Epithelial cell of esophagus (primary cell): ENCODE results near the gene TBC1D7.
A peak's percentile ranks its signal among the peaks of the same experiment; 100 is the strongest.

ENCODE experiments used
- DNase-seq: peaks from one replicate; pipeline ENCODE4 v3.0.0; 2010; ENCODE audit warnings: low read depth
- H3K4me3 ChIP-seq: 2 replicates; pipeline ENCODE4 v1.5.1; 2011; ENCODE audit warnings: mild to moderate bottlenecking, low read length, control low read depth
- TF ChIP-seq, protein P1 (sequence below): IDR thresholded peaks from 2 replicates; pipeline ENCODE4 v1.5.1; 2011; ENCODE audit warnings: low read depth, mild to moderate bottlenecking, low read length, control low read depth, inconsistent platforms; ENCODE audit not compliant: insufficient read depth; ENCODE audit errors: missing control alignments

The TBC1D7 gene

DNA sequence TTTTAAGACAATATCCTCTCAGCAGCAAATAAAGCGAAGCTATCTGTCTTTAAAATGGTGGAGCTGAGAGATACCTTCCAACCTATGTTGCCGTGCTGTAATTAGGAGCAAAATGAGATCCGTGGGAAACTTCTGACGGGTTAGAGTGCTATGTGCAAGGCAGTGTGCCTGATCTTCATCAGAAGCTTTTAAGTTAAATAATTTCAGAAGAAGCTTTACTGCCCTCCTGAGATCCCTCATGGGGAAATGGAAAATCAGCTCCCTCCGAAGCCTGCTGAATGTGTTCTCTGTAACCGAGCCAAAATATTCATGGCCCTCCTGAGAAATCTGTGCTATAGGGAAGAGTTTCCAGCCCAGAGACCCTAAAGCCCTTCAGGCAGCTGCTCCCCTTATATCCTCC is 43.7 kb upstream of the TBC1D7 start:
- TF ChIP-seq, protein P1, sequence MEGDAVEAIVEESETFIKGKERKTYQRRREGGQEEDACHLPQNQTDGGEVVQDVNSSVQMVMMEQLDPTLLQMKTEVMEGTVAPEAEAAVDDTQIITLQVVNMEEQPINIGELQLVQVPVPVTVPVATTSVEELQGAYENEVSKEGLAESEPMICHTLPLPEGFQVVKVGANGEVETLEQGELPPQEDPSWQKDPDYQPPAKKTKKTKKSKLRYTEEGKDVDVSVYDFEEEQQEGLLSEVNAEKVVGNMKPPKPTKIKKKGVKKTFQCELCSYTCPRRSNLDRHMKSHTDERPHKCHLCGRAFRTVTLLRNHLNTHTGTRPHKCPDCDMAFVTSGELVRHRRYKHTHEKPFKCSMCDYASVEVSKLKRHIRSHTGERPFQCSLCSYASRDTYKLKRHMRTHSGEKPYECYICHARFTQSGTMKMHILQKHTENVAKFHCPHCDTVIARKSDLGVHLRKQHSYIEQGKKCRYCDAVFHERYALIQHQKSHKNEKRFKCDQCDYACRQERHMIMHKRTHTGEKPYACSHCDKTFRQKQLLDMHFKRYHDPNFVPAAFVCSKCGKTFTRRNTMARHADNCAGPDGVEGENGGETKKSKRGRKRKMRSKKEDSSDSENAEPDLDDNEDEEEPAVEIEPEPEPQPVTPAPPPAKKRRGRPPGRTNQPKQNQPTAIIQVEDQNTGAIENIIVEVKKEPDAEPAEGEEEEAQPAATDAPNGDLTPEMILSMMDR, result no peak
- no peak overlapping the region for H3K4me3 ChIP-seq
- DNase-seq, result no peak

DNA sequence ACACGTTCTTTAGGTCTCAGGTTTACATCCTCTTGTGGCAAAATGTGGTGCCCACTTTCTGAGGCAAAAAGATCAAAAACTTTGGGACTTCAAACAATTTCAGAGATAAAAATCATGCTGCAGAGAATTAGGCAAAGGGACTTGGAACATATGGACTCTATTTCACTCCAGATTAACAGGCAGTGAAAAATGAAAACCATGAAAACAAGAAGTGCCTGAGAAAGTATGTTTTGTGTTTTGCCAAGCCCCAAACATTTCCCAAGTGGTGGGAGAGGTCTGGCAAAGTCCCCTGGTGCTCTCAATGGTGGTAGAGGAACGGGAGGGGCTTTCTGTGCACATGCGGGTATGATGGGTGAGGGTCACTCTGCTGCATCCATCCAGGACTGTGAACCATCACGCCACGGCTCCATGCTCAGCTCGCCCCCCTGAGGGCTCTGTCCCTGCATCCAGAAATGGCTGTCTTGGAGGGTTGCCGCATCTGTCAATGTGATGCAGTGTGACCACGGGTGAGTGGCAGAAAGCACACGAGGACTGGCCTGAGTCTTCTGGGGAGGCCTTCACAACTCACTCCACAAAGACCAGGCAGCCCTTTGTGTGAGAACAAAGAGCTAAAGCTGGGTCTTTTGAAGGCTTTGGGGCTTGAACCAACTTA is 43.2 kb upstream of the TBC1D7 start:
- H3K4me3 ChIP-seq, result no peak overlapping the region
- DNase-seq, result no peak
- TF ChIP-seq, protein P1, result no peak

DNA sequence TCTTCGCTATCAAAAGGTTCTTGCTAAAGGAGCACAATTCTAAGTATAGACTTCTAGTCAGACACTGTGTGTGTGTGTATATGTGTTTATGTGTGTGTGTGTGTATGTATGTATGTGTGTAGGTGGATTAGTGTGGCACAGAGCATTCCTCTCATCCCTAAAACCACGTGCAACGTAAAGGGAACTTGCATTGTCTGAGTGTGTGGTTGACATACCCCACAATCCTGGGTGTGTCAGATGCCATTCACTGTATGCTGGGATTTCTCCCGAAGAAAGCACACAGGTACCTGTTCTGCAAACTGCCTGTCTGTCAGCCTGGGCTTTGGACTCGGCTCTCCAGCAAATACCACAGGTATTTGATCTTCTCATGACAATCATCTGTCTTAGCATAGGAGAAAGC is 42.3 kb upstream of the TBC1D7 start:
- H3K4me3 ChIP-seq, result no peak overlapping the region

DNA sequence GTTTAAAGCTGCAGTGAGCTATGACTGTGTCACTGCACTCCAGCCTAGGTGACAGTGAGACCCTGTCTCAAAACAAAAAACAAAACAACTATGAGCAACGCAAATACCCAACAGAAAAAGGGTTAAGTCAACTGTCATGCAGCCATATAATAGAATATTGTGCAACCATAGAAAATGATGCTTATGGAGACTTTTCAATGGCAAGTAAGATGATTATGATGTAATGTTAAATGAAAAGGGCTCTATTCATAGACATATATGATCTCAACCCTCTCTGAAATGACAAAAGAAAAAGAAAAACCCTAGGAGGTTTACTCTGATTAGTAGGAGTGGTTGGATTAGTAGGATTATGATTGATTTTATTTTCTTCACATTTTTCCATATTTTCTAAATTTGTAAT is 41.3 kb upstream of the TBC1D7 start:
- TF ChIP-seq, protein P1, result no peak
- H3K4me3 ChIP-seq, result no peak overlapping the region
- no peak for DNase-seq

More for the DNA sequence above, 42.3 kb upstream of the TBC1D7 start:
- DNase-seq, result peak; percentile 46
- TF ChIP-seq, protein P1, result no peak

DNA sequence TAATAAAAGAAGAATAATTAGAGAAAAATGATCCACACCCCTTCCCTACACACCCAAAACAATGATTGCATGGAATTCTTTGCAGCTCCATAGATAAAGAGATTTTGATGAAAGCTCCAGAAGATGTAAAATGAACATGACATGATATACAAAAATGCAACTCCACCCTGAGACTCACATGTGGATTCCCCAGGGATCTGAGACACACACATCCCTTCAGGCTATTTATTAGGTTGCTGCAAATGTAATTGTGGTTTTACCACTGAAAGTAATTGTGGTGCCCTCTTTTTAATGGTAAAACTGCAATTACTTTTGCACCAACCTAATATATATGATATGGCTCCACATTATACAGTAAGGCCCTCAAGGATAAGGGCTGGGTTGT is 40.4 kb upstream of the TBC1D7 start:
- peak; percentile 79 for DNase-seq
- TF ChIP-seq, protein P1, result no peak
- H3K4me3 ChIP-seq, result no peak overlapping the region

DNA sequence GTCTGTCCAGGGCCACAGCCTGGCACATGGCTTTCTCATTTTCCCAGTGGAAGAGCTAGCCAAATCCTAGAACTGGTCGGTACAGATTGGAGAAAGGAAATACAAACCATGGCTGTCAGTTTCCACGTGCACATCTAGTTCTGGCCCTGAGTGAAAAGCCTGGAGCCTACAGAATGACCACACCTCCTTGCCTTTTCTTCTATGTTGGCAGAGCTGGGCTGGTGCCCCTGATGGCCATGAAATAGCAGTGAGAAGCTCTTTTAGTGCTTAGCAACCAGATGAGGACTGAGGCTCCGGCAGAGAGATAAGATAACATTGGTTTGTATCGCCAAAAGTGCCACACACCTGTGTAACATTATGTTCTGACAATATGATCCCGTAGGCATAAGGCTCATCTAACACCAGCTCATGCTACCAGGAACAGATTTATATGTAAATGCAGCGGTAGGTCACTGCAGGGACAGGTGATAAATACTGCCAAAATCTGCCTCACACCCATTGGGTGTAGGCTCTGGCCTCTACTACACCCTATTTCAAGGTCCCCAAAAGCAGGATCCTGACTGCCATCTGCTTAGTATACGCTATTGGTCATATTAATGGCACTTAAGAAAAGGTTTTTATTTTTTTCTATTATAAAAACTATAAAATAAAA is 39.9 kb upstream of the TBC1D7 start:
- H3K4me3 ChIP-seq, result no peak overlapping the region
- no peak for DNase-seq
- TF ChIP-seq, protein P1, result no peak

DNA sequence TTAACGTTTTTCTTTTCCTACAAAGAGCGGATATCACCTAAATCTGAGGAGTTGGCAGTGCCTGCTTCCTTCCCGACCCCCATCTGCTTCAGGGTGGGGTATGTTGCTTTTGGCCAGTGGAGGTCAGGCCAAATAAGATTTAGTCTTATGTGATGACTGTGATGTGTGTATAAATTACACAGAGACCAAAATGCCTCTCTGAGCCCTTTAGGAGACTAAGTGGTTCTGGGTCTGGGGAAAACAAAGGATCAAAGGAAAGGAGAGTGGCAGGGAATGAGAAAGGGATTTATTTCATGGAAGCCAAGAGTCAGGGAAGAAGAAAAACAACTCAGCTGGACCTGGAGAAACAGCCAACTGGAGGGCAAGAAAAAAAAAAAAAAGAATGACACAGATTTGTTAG is 39.1 kb upstream of the TBC1D7 start:
- TF ChIP-seq, protein P1, result no peak
- H3K4me3 ChIP-seq, result no peak overlapping the region
- no peak for DNase-seq
